ENCODE results near the gene DIP2B. TPM values are rescaled to one million over a fixed set of nuclear protein-coding genes. Genes with fewer than 3 reads are reported as not detected.

The DIP2B gene
- total RNA-seq, 1 experiment from 2014 or later: 20.0 TPM

DNA sequence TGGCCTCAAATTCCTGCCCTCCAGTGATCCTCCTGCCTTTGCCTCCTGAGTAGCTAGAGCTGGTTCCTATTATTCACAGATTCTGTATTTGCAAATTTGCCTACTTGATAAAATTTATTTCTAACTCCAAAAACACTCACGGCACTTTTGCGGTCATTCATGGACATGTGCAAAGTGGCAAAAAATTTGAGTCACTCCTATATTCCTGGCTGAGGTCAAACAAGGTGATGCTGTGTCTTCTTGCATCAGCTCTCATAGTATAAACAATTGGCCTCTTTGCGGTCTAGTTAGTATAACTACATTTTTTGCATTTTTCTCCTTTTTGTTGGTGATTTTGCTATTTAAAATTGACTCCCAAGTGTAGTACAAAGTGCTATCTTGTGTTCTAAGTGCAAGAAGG lies 283.8 kb downstream of the DIP2B start:
- H3K79me2 ChIP-seq (ENCODE audit: insufficient read depth, low read length): no peaks in the 10 kb centered on the region; the same call in 1 of the 2 replicates
- H3K4me1 Mint-ChIP-seq: no peaks in the 10 kb centered on the region
- no peak overlapping the region for H4K91ac ChIP-seq (ENCODE audit: insufficient read length, low read depth, low read length)

More for the DNA sequence above, 283.8 kb downstream of the DIP2B start:
- no peak overlapping the region for H3K4me3 Mint-ChIP-seq
- H3K14ac ChIP-seq (ENCODE audit: insufficient read depth, low read length): no peak overlapping the region
- no peaks in the 10 kb centered on the region for H3K27me3 ChIP-seq (ENCODE audit: insufficient read depth, low read length)
- no peaks in the 10 kb centered on the region for H3K79me1 ChIP-seq (ENCODE audit: insufficient read depth, low read depth, low read length, poor library complexity, severe bottlenecking)
- H2AK5ac ChIP-seq (ENCODE audit: insufficient read length, low read length): no peak overlapping the region
- peaks cover 8 to 13% of the 10 kb centered on the region in 2 experiments; a peak in 4 of 5 replicates for H3K9me3 Mint-ChIP-seq
- H3K23me2 ChIP-seq (ENCODE audit: insufficient read length, low read depth, low read length, poor library complexity, severe bottlenecking): no peaks in the 10 kb centered on the region
- H3K4me1 ChIP-seq (ENCODE audit: insufficient read depth, low read length): no peaks in the 10 kb centered on the region
- H2BK5ac ChIP-seq (ENCODE audit: insufficient read length, low read length): no peak overlapping the region
- no peak overlapping the region for H2AFZ ChIP-seq (ENCODE audit: low read length)
- H3K36me3 Mint-ChIP-seq (ENCODE audit: insufficient read depth in 1 of 3, low read depth in 3 of 3): peaks cover 26 to 33% (median 28%) of the 10 kb centered on the region in 3 experiments
- H3K4ac ChIP-seq (ENCODE audit: low read depth, low read length): no peak overlapping the region
- H3K27ac ChIP-seq (ENCODE audit: insufficient read length, low read depth, low read length): no peak overlapping the region
- H3K4me2 ChIP-seq (ENCODE audit: insufficient read depth, insufficient read length, low read length): no peak overlapping the region
- H3T11ph ChIP-seq (ENCODE audit: low read length): no peak overlapping the region
- no peak for DNase-seq
- no peak overlapping the region for H3K18ac ChIP-seq (ENCODE audit: insufficient read length, low read depth, low read length)
- no peak overlapping the region for H2BK120ac ChIP-seq (ENCODE audit: low read depth, low read length, poor library complexity, severe bottlenecking)
- no peaks in the 10 kb centered on the region for H3K27me3 Mint-ChIP-seq (ENCODE audit: low read depth)
- no peak overlapping the region for H2BK12ac ChIP-seq (ENCODE audit: insufficient read length, low read depth, low read length)
- H3K9ac ChIP-seq (ENCODE audit: extremely low read depth, insufficient read length, low read length): no peak overlapping the region
- no peak overlapping the region for H3K23ac ChIP-seq (ENCODE audit: insufficient read length, low read depth, low read length)
- no peak overlapping the region for H2BK20ac ChIP-seq (ENCODE audit: low read depth, low read length, poor library complexity, severe bottlenecking)
- H4K5ac ChIP-seq (ENCODE audit: insufficient read length, low read depth, low read length): no peak overlapping the region
- no CpG with 5 or more reads among the region's 3 CpGs for whole genome bisulfite sequencing (ENCODE audit: extremely low coverage, insufficient read length, low lambda C conversion rate)
- no peak overlapping the region; a peak in 1 of 7 replicates for H3K27ac Mint-ChIP-seq
- TF ChIP-seq, protein P1, sequence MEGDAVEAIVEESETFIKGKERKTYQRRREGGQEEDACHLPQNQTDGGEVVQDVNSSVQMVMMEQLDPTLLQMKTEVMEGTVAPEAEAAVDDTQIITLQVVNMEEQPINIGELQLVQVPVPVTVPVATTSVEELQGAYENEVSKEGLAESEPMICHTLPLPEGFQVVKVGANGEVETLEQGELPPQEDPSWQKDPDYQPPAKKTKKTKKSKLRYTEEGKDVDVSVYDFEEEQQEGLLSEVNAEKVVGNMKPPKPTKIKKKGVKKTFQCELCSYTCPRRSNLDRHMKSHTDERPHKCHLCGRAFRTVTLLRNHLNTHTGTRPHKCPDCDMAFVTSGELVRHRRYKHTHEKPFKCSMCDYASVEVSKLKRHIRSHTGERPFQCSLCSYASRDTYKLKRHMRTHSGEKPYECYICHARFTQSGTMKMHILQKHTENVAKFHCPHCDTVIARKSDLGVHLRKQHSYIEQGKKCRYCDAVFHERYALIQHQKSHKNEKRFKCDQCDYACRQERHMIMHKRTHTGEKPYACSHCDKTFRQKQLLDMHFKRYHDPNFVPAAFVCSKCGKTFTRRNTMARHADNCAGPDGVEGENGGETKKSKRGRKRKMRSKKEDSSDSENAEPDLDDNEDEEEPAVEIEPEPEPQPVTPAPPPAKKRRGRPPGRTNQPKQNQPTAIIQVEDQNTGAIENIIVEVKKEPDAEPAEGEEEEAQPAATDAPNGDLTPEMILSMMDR (conservative IDR thresholded peaks at IDR 0.05): no peak
- H2BK15ac ChIP-seq (ENCODE audit: low read depth, low read length): no peak overlapping the region
- H4K8ac ChIP-seq (replicated peaks; ENCODE audit: insufficient read length, low read depth, low read length): no peak overlapping the region
- no peaks in the 10 kb centered on the region for H4K20me1 ChIP-seq (ENCODE audit: control insufficient read depth, insufficient read depth, insufficient read length)
- H3K56ac ChIP-seq (ENCODE audit: insufficient read length, low read depth, low read length): no peak overlapping the region
- no peaks in the 10 kb centered on the region for H3K9me3 ChIP-seq (ENCODE audit: control insufficient read depth, low read depth, low read length)

Data from H9 (cell line).